ENCODE measurements around the gene ZGPAT.
"Not testable (repeated sequence)": the region's sequence is repeated elsewhere in the genome, so short reads cannot be mapped to it uniquely, and the experiment has no call there.

Gene ZGPAT

DNA sequence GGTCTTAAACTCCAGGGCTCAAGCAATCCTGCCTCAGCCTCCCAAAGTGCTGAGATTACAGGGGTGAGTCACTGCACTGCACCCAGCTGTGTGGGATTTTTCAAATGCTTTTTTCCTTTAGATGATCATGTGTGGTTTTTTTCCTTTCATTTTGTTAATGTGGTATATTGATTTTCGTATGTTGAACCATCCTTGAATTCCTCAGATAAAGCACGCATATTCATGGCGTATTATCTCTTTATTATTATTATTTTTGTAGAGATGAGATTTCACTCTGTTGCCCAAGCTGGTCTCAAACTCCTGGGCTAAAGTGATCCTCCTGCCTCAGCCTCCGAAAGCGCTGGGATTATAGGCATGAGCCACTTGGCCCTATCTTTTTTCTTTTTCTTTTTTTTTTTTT, 7.0 kb downstream of the ZGPAT start:
- TF ChIP-seq, protein P1, sequence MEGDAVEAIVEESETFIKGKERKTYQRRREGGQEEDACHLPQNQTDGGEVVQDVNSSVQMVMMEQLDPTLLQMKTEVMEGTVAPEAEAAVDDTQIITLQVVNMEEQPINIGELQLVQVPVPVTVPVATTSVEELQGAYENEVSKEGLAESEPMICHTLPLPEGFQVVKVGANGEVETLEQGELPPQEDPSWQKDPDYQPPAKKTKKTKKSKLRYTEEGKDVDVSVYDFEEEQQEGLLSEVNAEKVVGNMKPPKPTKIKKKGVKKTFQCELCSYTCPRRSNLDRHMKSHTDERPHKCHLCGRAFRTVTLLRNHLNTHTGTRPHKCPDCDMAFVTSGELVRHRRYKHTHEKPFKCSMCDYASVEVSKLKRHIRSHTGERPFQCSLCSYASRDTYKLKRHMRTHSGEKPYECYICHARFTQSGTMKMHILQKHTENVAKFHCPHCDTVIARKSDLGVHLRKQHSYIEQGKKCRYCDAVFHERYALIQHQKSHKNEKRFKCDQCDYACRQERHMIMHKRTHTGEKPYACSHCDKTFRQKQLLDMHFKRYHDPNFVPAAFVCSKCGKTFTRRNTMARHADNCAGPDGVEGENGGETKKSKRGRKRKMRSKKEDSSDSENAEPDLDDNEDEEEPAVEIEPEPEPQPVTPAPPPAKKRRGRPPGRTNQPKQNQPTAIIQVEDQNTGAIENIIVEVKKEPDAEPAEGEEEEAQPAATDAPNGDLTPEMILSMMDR (conservative IDR thresholded peaks at IDR 0.05; ENCODE audit: low read length): no peak
- H3K4me3 ChIP-seq (ENCODE audit: low read length): no peak overlapping the region
- DNase-seq (ENCODE audit: low read depth): no peak

DNA sequence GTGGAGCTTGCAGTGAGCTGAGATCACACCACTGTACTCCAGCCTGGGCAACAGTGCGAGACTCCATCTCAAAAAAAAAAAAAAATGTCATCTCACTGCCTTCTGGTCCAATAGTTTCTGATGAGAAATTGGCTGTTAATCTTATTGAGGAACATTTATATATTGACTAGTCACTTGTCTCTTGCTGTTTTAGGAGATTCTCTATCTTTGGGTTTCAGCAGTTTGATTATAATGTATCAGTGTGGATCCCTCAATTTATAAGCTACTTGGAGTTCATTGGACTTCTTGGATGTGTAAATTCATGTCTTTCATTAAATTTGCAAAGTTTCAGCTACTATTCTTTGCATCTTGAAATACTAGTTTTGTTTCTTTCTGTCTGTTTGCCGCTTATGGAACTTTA, 11.2 kb downstream of the ZGPAT start:
- TF ChIP-seq, protein P1 (conservative IDR thresholded peaks at IDR 0.05; ENCODE audit: low read length): no peak
- no peak overlapping the region for H3K4me3 ChIP-seq (ENCODE audit: low read length)
- DNase-seq (ENCODE audit: low read depth): no peak

DNA sequence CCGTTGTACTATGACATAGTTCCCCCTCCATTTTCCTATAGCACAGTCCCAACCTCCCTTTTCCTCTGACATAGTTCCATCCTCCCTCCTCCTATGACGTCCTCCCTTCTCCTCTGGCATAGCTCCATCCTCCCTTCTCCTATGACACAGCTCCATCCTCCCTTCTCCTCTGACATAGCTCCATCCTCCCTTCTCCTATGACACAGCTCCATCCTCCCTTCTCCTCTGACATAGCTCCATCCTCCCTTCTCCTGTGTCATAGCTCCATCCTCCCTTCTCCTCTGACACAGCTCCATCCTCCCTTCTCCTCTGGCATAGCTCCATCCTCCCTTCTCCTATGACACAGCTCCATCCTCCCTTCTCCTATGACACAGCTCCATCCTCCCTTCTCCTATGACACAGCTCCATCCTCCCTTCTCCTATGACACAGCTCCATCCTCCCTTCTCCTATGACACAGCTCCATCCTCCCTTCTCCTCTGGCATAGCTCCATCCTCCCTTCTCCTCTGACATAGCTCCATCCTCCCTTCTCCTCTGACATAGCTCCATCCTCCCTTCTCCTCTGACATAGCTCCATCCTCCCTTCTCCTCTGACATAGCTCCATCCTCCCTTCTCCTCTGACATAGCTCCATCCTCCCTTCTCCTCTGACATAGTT, 15.3 kb downstream of the ZGPAT start:
- H3K4me3 ChIP-seq (ENCODE audit: low read length); DNase-seq (ENCODE audit: low read depth): not testable (repeated sequence)

DNA sequence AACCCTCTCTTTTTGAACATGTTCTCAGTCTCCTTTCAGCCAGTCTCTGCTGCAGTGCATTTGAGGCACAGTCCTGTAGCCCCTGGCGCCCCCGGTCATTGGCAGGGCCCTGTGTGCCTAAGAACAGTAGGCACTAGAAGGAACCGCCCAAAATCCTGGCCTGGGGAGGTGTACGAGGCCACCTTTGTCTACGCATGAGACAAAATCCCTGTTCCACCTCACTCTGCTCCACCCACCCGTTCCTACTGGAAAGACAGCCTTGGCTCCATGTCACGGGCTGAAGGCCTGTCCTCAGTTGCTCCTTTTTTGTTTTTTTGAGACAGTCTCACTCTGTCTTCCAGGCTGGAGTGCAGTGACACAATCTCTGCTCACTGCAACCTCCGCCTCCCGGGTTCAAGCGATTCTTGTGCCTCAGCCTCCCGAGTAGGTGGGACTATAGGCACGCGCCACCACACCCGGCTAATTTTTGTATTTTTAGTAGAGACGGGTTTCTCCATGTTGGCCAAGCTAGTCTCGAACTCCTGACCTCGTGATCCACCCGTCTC, 22.4 kb downstream of the ZGPAT start:
- not testable (repeated sequence) for H3K4me3 ChIP-seq (ENCODE audit: low read length); DNase-seq (ENCODE audit: low read depth)

DNA sequence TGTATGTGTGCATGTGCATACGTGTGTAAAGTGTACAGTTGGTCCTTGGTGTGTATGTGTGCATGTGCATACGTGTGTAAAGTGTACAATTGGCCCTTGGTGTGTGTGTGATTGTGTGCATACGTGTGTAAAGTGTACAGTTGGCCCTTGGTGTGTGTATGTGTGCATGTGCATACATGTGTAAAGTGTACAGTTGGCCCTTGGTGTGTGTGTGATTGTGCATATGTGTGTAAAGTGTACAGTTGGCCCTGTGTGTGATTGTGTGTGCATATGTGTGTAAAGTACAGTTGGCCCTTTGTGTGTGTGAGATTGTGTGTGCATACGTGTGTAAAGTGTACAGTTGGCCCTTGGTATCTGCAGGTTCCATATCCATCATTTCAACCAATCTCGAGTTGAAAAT, 23.6 kb downstream of the ZGPAT start:
- no peak for DNase-seq (ENCODE audit: low read depth)
- no peak overlapping the region for H3K4me3 ChIP-seq (ENCODE audit: low read length)
- TF ChIP-seq, protein P1 (conservative IDR thresholded peaks at IDR 0.05; ENCODE audit: low read length): no peak

DNA sequence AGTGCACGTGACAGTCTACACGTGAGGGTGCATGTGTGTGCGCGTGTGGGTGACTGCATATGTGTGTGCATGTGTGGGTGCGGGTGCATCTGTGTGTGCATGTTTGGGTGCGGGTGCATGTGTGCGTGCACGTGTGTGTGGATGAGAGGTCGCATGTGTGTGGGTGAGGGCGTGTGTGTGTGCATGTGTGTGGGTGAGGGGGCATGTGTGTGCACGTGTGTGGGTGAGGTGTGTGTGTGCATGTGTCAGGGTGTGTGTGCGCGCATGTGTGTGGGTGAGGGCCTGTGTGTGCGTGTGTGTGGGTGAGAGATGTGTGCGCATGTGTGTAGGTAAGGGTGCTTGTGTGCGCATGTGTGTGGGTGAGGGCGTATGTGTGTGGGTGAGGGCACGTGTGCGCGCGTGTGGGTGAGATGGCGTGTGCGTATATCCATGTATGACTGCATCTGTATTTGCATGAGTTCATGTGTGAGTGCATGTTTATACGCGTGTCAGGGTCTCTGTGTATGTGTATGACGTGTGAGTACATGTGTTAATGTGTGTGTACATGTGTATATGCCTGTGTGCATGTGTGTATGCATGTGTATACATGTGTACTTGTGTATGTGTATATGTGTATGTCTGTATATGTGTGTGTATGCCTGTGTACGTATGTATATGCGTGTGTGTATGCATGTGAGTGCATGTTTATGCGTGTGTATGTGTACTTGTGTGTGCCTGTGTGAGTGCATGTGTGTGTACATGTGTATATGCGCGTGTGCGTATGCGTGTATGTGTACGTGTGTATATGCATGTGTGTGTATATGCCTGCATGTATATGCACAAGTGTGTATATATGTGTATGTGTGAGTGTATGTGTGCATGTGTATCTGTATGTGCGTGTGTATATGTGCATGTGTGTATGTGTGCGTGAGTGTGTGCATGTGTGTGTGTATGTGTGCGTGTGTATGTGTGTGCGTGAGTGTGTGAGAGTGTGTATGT, 24.6 kb downstream of the ZGPAT start:
- TF ChIP-seq, protein P1 (conservative IDR thresholded peaks at IDR 0.05; ENCODE audit: low read length): no peak
- H3K4me3 ChIP-seq (ENCODE audit: low read length): no peak overlapping the region
- no peak for DNase-seq (ENCODE audit: low read depth)

DNA sequence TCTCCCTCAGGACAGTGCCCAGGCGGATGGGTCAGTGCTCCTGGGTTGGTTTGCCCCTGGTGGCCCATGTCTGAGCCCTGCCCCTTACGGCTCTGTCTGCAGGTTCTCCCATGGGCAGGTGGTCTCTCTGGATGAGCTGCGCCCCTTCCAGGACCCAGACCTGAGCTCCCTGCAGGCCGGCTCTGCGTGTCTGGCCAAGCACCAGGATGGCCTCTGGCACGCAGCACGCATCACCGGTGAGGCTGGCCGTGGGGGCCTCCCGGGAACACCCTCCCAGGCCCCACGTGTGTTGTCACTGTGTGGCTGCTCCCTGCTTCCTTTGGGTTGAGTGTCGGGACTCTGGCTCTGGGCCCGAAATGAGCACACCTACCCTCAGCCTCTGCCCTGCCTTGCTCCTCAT, 25.3 kb downstream of the ZGPAT start:
- TF ChIP-seq, protein P1 (conservative IDR thresholded peaks at IDR 0.05; ENCODE audit: low read length): no peak
- no peak overlapping the region for H3K4me3 ChIP-seq (ENCODE audit: low read length)
- no peak for DNase-seq (ENCODE audit: low read depth)
